Left kidney (tissue), 2 donors: Measurements from ENCODE around the gene FAP. TPM values are rescaled to one million over a fixed set of nuclear protein-coding genes. Genes with fewer than 3 reads are reported as not detected.

ENCODE experiments used
- DNase-seq: peaks from one replicate; pipeline ENCODE4 v3.0.0-alpha.2; 2013
- polyA plus RNA-seq: library from polyadenylated mRNA; unstranded; fragments of 120-200 nt; gene quantifications from one replicate; pipeline ENCODE4 v1.2.1, GENCODE V29; 2013; ENCODE audit not compliant: insufficient read length

FAP gene
- polyA plus RNA-seq, 1 donor = 12.8 TPM

DNA sequence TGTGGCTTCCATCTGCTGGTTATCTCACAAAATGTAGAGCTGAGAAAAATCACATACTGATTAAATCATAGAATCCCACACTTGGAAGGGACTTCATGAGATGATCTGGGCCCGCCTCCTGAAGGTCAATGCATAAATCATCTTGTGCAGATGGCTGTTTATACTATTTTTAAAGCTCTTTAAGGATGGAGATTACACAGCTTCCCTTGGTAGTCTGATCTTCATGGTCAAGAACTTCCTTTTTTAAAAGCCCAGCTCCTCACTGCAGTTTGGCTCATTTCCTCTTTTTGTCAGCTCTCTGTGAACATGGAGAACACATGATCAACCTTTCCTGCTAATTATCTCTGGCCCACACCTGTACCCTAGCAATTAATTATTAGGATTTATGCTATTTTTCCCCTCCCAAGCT lies 117.1 kb downstream of the FAP start:
- no peak for DNase-seq

DNA sequence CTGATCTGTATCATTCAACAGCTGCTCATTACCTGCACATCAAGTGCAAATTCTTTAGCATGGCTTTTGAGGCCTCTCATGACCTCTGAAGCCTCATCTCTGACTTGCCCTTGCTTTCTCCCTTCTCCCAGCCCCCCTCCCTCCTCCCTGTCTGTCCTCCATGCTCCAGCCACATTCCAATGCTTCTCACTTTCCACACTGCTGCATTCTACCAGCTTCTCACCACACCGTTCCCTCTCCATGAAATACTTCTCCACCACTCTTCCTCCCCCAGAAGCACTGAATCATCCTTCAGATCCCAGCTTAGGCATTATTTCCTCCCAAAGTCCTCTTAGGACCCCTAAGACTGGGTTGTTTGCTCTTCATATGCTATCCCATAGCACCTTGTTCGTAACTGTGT lies 118.1 kb downstream of the FAP start:
- no peak for DNase-seq

DNA sequence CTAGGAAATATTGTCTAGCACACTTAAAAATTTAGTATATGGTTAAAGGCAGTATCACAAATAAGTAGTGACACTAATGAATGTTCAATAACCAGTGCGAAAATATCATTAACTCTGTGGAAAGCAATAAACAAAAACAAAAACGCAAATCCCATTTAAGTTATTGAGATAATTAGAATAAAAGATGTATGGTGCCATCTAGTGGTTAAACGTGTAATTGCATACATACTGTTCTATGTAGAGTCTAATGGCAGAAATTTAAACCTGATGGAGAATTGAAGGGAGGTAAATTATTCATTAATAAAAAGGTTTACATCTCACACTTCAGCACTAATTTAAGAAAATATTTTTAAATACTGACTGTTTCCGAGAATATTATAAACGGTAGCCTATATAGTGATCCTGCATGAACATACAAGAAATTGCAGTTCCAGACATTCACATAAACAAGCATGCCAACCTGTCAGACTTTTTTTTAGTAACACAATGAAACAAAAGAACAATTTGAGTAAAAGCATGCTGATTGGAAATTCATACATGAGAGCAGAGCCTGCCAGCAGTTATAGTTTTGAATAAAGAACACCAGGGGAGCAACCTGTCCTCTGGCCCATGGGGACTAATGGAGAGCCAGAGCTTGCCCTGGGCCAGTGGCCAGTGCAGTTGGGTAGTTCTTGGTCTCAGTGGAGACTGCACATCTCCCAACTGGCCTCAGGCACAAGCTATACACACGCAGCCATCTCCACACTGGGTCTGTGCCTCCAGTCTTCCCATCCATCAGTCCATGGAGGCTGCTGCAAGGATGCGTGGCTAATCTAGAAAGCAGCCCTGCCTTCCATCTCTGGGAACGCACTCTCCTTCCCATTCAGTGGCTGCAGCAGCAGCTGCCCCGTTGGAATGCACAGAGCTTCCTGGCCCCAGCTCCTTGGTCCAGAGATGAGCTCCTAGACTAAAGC lies 119.2 kb downstream of the FAP start:
- peak; percentile 75 for DNase-seq

Other genes starting within 250 kb of the FAP start
- 168 TPM for gene DPP4, start 169.2 kb downstream of the FAP start, polyA plus RNA-seq
- not detected for gene GCG, start 91.2 kb downstream of the FAP start, polyA plus RNA-seq
- gene IFIH1, start 75.2 kb upstream of the FAP start, polyA plus RNA-seq = 6.1 TPM
- 32.7 TPM for gene GCA, start 100.7 kb upstream of the FAP start, polyA plus RNA-seq